GM10248 (cell line): ENCODE measurements around the gene RNF114.

Experiments
- CTCF ChIA-PET: fragments of 300-600 bp; sonication (Branson Sonifier 250); formaldehyde crosslinking; extraction: SDS; loops from one replicate; lab custom pipeline; 2021; ENCODE audit warnings: antibody characterized with exemption; lab: Yijun Ruan, JAX
- POLR2A ChIA-PET: fragments of 350-650 bp; sonication (Branson Sonifier 250); formaldehyde crosslinking; extraction: SDS; loops from one replicate; lab custom pipeline; 2020; ENCODE audit warnings: antibody characterized with exemption; lab: Yijun Ruan, JAX
- DNase-seq: peaks from one replicate; pipeline ENCODE4 v3.0.0; 2012; ENCODE audit errors: extremely low spot score
- CTCF ChIP-seq: IDR thresholded peaks from 2 replicates; pipeline ENCODE4 v1.5.1; 2012; ENCODE audit warnings: mild to moderate bottlenecking, low read depth; ENCODE audit errors: extremely low read depth, missing control alignments, control extremely low read depth

RNF114 gene

GRCh38 chr20:49987015-49987867 is 51.0 kb downstream of the RNF114 start:
- CTCF ChIA-PET, result interaction anchor here (0.9 to 1.5 kb wide), 4 partner anchors 21 to 89 kb away, joined by 3 to 18 read pairs (median 3); no protein-coding TSS in a partner anchor
- POLR2A ChIA-PET, result interaction anchor here (0.5 kb wide), 1 partner anchor 36 kb away, joined by 3 read pairs; no protein-coding TSS in a partner anchor
- no peak for DNase-seq
- no peak for TF ChIP-seq CTCF

GRCh38 chr20:49987868-49988690 is 51.9 kb downstream of the RNF114 start:
- no peak for DNase-seq
- TF ChIP-seq CTCF, result no peak
- POLR2A ChIA-PET, result no interaction called here
- CTCF ChIA-PET, result interaction anchor here (0.6 to 5.3 kb wide), 7 partner anchors 9 to 182 kb away, joined by 3 to 36 read pairs (median 4); no protein-coding TSS in a partner anchor

- ChIA-PET POLR2A (no interaction called here), CTCF (interaction anchor here (0.8 to 5.3 kb wide), 7 partner anchors 10 to 180 kb away, joined by 3 to 36 read pairs (median 4); no protein-coding TSS in a partner anchor)
- no peak for TF ChIP-seq CTCF
- DNase-seq, result no peak
Measured at GRCh38 chr20:49989234-49990065, 53.3 kb downstream of the RNF114 start.

- ChIA-PET CTCF (interaction anchor here (2.3 to 5.3 kb wide), 3 partner anchors 11 to 81 kb away, joined by 13 to 36 read pairs (median 16); no protein-coding TSS in a partner anchor), POLR2A (no interaction called here)
- no peak for DNase-seq
- TF ChIP-seq CTCF, result no peak
Measured at GRCh38 chr20:49990271-49990720, 54.1 kb downstream of the RNF114 start.

- no peak for TF ChIP-seq CTCF
- CTCF ChIA-PET, result interaction anchor here (0.8 to 5.3 kb wide), 3 partner anchors 14 to 78 kb away, joined by 3 to 36 read pairs (median 13); no protein-coding TSS in a partner anchor
- POLR2A ChIA-PET, result no interaction called here
- DNase-seq, result no peak
Measured at GRCh38 chr20:49993301-49993751, 57.1 kb downstream of the RNF114 start.
